ENCODE results near the gene BICRA. TPM values are rescaled to one million over a fixed set of nuclear protein-coding genes. Genes with fewer than 3 reads are reported as not detected.

The BICRA gene
- total and polyA plus RNA-seq, 8 donors, result 13.8 to 18.8 (median 15.5) TPM

- H3K27me3 ChIP-seq, result peaks cover 0 to under 1% of the 10 kb centered on the region in 2 donors
- intact Hi-C loops (cut with DNase I), result loop anchor here in 1 of 2 donors (10.0 kb wide), 1 partner anchor 66 kb away; no protein-coding TSS in a partner anchor
- no peaks in the 10 kb centered on the region for H3K9me3 ChIP-seq
- DNase-seq, result peak; percentile 78 to 96 (median 90)
- TF ChIP-seq, protein P1, sequence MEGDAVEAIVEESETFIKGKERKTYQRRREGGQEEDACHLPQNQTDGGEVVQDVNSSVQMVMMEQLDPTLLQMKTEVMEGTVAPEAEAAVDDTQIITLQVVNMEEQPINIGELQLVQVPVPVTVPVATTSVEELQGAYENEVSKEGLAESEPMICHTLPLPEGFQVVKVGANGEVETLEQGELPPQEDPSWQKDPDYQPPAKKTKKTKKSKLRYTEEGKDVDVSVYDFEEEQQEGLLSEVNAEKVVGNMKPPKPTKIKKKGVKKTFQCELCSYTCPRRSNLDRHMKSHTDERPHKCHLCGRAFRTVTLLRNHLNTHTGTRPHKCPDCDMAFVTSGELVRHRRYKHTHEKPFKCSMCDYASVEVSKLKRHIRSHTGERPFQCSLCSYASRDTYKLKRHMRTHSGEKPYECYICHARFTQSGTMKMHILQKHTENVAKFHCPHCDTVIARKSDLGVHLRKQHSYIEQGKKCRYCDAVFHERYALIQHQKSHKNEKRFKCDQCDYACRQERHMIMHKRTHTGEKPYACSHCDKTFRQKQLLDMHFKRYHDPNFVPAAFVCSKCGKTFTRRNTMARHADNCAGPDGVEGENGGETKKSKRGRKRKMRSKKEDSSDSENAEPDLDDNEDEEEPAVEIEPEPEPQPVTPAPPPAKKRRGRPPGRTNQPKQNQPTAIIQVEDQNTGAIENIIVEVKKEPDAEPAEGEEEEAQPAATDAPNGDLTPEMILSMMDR (IDR thresholded peaks at IDR 0.05), result no peak
- no peak overlapping the region for H3K4me3 ChIP-seq
- peaks cover 43 to 74% of the 10 kb centered on the region in 2 donors for H3K4me1 ChIP-seq
- peak; percentile 58 for ATAC-seq
- peaks cover 0 to 20% of the 10 kb centered on the region in 2 donors for H3K36me3 ChIP-seq
- H3K27ac ChIP-seq, result peak overlapping the region; percentile 70 to 88
Measured at GRCh38 chr19:47719047-47719859, 110.3 kb downstream of the BICRA start.

- Histone ChIP-seq H3K9me3 (no peaks in the 10 kb centered on the region), H3K4me1 (peaks cover 43 to 74% of the 10 kb centered on the region in 2 donors), H3K27ac (peak overlapping the region in 1 of 2 donors; percentile 88), H3K27me3 (no peaks in the 10 kb centered on the region), H3K4me3 (no peak overlapping the region), H3K36me3 (peaks cover 0 to 20% of the 10 kb centered on the region in 2 donors)
- TF ChIP-seq, protein P1 (IDR thresholded peaks at IDR 0.05), result no peak
- intact Hi-C loops (cut with DNase I), result no loop called here
- DNase-seq (no peak), ATAC-seq (no peak)
Measured at GRCh38 chr19:47720669-47721422, 111.9 kb downstream of the BICRA start.

DNA sequence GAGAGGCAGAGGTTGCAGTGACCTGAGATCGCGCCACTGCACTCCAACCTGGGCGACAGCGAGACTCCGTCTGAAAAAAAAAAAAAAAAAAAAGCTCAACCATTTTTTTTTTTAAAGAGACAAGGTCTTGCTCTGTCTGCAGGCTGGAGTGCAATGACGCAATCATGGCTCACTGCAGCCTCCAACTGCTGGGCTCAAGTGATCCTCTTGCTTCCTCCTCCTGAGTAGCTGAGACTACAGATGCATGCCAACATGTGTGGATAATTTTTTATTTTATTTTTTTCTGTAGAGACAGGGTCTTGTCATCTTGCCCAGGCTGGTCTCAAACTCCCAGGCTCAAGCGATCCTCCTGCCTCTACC is 114.6 kb downstream of the BICRA start:
- H3K9me3 ChIP-seq, result no peaks in the 10 kb centered on the region
- TF ChIP-seq, protein P1 (IDR thresholded peaks at IDR 0.05), result no peak
- peak; percentile 57 for ATAC-seq
- peaks cover 42 to 75% of the 10 kb centered on the region in 2 donors for H3K4me1 ChIP-seq
- peak overlapping the region; percentile 58 to 76 for H3K27ac ChIP-seq
- H3K4me3 ChIP-seq, result no peak overlapping the region
- intact Hi-C loops (cut with DNase I), result no loop called here
- peaks cover 0 to 20% of the 10 kb centered on the region in 2 donors for H3K36me3 ChIP-seq
- peaks cover 0 to under 1% of the 10 kb centered on the region in 2 donors for H3K27me3 ChIP-seq
- DNase-seq, result peak in 2 of 4 donors; percentile 82 to 89

DNA sequence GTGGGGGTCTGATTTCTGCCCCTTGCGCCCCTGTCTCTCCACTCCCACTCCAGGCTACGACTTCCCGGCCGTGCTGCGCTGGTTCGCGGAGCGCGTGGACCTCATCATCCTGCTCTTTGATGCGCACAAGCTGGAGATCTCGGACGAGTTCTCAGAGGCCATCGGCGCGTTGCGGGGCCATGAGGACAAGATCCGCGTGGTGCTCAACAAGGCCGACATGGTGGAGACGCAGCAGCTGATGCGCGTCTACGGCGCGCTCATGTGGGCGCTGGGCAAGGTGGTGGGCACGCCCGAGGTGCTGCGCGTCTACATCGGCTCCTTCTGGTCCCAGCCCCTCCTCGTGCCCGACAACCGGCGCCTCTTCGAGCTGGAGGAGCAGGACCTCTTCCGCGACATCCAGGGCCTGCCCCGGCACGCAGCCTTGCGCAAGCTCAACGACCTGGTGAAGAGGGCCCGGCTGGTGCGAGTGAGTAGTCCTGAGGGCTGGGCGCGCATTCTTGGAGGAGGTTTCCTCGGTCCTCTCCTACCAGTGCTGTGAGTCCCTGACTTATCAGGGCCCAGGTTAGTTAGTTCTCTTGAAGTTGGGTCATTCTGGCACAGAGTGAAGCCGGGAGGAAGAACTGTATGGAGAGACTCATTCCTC is 116.9 kb downstream of the BICRA start:
- H3K27ac ChIP-seq, result peak overlapping the region; percentile 55 to 73

More for the DNA sequence above, 116.9 kb downstream of the BICRA start:
- H3K27me3 ChIP-seq, result peaks cover 0 to 20% of the 10 kb centered on the region in 2 donors
- TF ChIP-seq, protein P1 (IDR thresholded peaks at IDR 0.05), result no peak
- H3K9me3 ChIP-seq, result no peaks in the 10 kb centered on the region
- ATAC-seq (peak; percentile 68), DNase-seq (peak in 3 of 4 donors; percentile 67 to 93 (median 89))
- intact Hi-C loops (cut with DNase I), result no loop called here
- peaks cover 36 to 75% of the 10 kb centered on the region in 2 donors for H3K4me1 ChIP-seq
- H3K36me3 ChIP-seq, result peaks cover 0 to 20% of the 10 kb centered on the region in 2 donors
- H3K4me3 ChIP-seq, result no peak overlapping the region

All from left lung (tissue), 10 donors.